ENCODE results near the gene ECD.

- TF ChIP-seq YY1 (IDR thresholded peaks at IDR 0.05; ENCODE audit: low read depth) (no peak; the same call in 1 of the 2 replicates), TAF1 (IDR thresholded peaks at IDR 0.05; ENCODE audit: low read depth) (no peak; the same call in 1 of the 2 replicates), TCF12 (IDR thresholded peaks at IDR 0.05; ENCODE audit: low read depth) (no peak; the same call in 1 of the 2 replicates), REST (IDR thresholded peaks at IDR 0.05; ENCODE audit: low read depth) (no peak), FOXM1 (IDR thresholded peaks at IDR 0.05; ENCODE audit: borderline replicate concordance, low read depth) (no peak), CEBPB (IDR thresholded peaks at IDR 0.05) (no peak), EP300 (IDR thresholded peaks at IDR 0.05; ENCODE audit: borderline replicate concordance) (no peak), RAD21 (IDR thresholded peaks at IDR 0.05; ENCODE audit: low read depth) (no peak), ZBTB7A (IDR thresholded peaks at IDR 0.05; ENCODE audit: low read depth) (no peak; the same call in 1 of the 2 replicates)
- TF ChIP-seq, protein P1, sequence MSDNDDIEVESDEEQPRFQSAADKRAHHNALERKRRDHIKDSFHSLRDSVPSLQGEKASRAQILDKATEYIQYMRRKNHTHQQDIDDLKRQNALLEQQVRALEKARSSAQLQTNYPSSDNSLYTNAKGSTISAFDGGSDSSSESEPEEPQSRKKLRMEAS (IDR thresholded peaks at IDR 0.05): no peak
Measured at GRCh38 chr10:73096041-73096448, 71.8 kb downstream of the ECD start.

Data from Ishikawa (cell line).